ENCODE measurements around the gene SUSD6. TPM values are rescaled to one million over a fixed set of nuclear protein-coding genes. Genes with fewer than 3 reads are reported as not detected.

Gene SUSD6
- total RNA-seq, 1 experiment from 2014 or later, result 1.1 TPM

GRCh38 chr14:69754487-69754886, 143.1 kb downstream of the SUSD6 start:
- no peak overlapping the region for H3K4me3 ChIP-seq (ENCODE audit: insufficient read depth, low read depth, low read length)
- H3K27me3 ChIP-seq (ENCODE audit: control insufficient read depth, insufficient read depth, low read length), result no peaks in the 10 kb centered on the region
- DNase-seq, result no peak
- H3K36me3 ChIP-seq (replicated peaks; ENCODE audit: control insufficient read depth, insufficient read depth, low read length), result no peaks in the 10 kb centered on the region

- Histone ChIP-seq H3K27me3 (ENCODE audit: control insufficient read depth, insufficient read depth, low read length) (no peaks in the 10 kb centered on the region), H3K4me3 (ENCODE audit: insufficient read depth, low read depth, low read length) (no peak overlapping the region)
Observed at GRCh38 chr14:69755296-69755695, 143.9 kb downstream of the SUSD6 start.

GRCh38 chr14:69755784-69756183, 144.4 kb downstream of the SUSD6 start:
- H3K36me3 ChIP-seq (replicated peaks; ENCODE audit: control insufficient read depth, insufficient read depth, low read length), result no peaks in the 10 kb centered on the region
- no peak for DNase-seq
- no peak overlapping the region for H3K4me3 ChIP-seq (ENCODE audit: insufficient read depth, low read depth, low read length)
- H3K27me3 ChIP-seq (ENCODE audit: control insufficient read depth, insufficient read depth, low read length), result no peaks in the 10 kb centered on the region

More at GRCh38 chr14:69755296-69755695, 143.9 kb downstream of the SUSD6 start:
- H3K36me3 ChIP-seq (replicated peaks; ENCODE audit: control insufficient read depth, insufficient read depth, low read length), result no peaks in the 10 kb centered on the region
- no peak for DNase-seq

GRCh38 chr14:69756298-69756697, 144.9 kb downstream of the SUSD6 start:
- Histone ChIP-seq H3K36me3 (replicated peaks; ENCODE audit: control insufficient read depth, insufficient read depth, low read length) (no peaks in the 10 kb centered on the region), H3K4me3 (ENCODE audit: insufficient read depth, low read depth, low read length) (no peak overlapping the region), H3K27me3 (ENCODE audit: control insufficient read depth, insufficient read depth, low read length) (no peaks in the 10 kb centered on the region)
- no peak for DNase-seq

- H3K4me3 ChIP-seq (ENCODE audit: insufficient read depth, low read depth, low read length), result no peak overlapping the region
- H3K27me3 ChIP-seq (ENCODE audit: control insufficient read depth, insufficient read depth, low read length), result no peaks in the 10 kb centered on the region
- no peak for DNase-seq
- H3K36me3 ChIP-seq (replicated peaks; ENCODE audit: control insufficient read depth, insufficient read depth, low read length), result no peaks in the 10 kb centered on the region
Observed at GRCh38 chr14:69760810-69761209, 149.4 kb downstream of the SUSD6 start.

- DNase-seq, result no peak
- Histone ChIP-seq H3K4me3 (ENCODE audit: insufficient read depth, low read depth, low read length) (no peak overlapping the region), H3K36me3 (replicated peaks; ENCODE audit: control insufficient read depth, insufficient read depth, low read length) (peaks cover 9% of the 10 kb centered on the region), H3K27me3 (ENCODE audit: control insufficient read depth, insufficient read depth, low read length) (no peaks in the 10 kb centered on the region)
Observed at GRCh38 chr14:69763761-69764510, 152.5 kb downstream of the SUSD6 start.

Other genes with a start within 250 kb of the SUSD6 start
- gene ERH, start 213.3 kb upstream of the SUSD6 start, total RNA-seq (2014; rRNA removed; shearing (Covaris generic)), result 207 and 394 TPM in 2 replicates
- 53.1 and 55.5 TPM in 2 replicates for gene SLC39A9, start 212.9 kb upstream of the SUSD6 start, total RNA-seq (2014; rRNA removed; shearing (Covaris generic))
- gene PLEKHD1, start 126.9 kb upstream of the SUSD6 start, total RNA-seq (2014; rRNA removed; shearing (Covaris generic)), result 0.10 and 0.37 TPM in 2 replicates
- gene CCDC177, start 36.7 kb upstream of the SUSD6 start, total RNA-seq (2014; rRNA removed; shearing (Covaris generic)), result 0.04 and 0.17 TPM in 2 replicates
- 90.9 and 99.7 TPM in 2 replicates for gene SRSF5, start 155.5 kb downstream of the SUSD6 start, total RNA-seq (2014; rRNA removed; shearing (Covaris generic))
- not detected in 2 replicates for gene SLC10A1, start 185.6 kb downstream of the SUSD6 start, total RNA-seq (2014; rRNA removed; shearing (Covaris generic))